ENCODE results near the gene DBF4.
"Not testable (repeated sequence)": the region's sequence is repeated elsewhere in the genome, so short reads cannot be mapped to it uniquely, and the experiment has no call there.

DBF4 gene

GRCh38 chr7:87876869-87877234 is 559 bp downstream of the DBF4 start:
- DNase-seq: peak; percentile 45 to 88 (median 72)
- intact Hi-C loops (cut with DNase I): loop anchor here (10.0 kb wide), 1 partner anchor 58 kb away; the partner anchor contains the start of gene ADAM22

- intact Hi-C loops (cut with DNase I): loop anchor here (10.0 kb wide), 1 partner anchor 57 kb away; the partner anchor contains the start of gene ADAM22
- no peak for DNase-seq
Observed at GRCh38 chr7:87877366-87878040, 1.2 kb downstream of the DBF4 start.

- no peak for DNase-seq
- intact Hi-C loops (cut with DNase I): loop anchor here (10.0 kb wide), 1 partner anchor 57 kb away; the partner anchor contains the start of gene ADAM22
Observed at GRCh38 chr7:87878208-87878735, 2.0 kb downstream of the DBF4 start.

GRCh38 chr7:87882151-87882937 is 6.1 kb downstream of the DBF4 start:
- no peak for DNase-seq
- intact Hi-C loops (cut with DNase I): no loop called here

GRCh38 chr7:87885018-87885417 is 8.7 kb downstream of the DBF4 start:
- intact Hi-C loops (cut with DNase I): no loop called here
- no peak for DNase-seq

- intact Hi-C loops (cut with DNase I): no loop called here
- DNase-seq: no peak
Observed at GRCh38 chr7:87886875-87887274, 10.6 kb downstream of the DBF4 start.

GRCh38 chr7:87895363-87895762 is 19.1 kb downstream of the DBF4 start:
- intact Hi-C loops (cut with DNase I): no loop called here

GRCh38 chr7:87899255-87899654 is 23.0 kb downstream of the DBF4 start:
- intact Hi-C loops (cut with DNase I): no loop called here
- DNase-seq: no peak

More at GRCh38 chr7:87895363-87895762, 19.1 kb downstream of the DBF4 start:
- DNase-seq: no peak

GRCh38 chr7:87907136-87907906 is 31.0 kb downstream of the DBF4 start:
- DNase-seq; intact Hi-C loops (cut with DNase I): not testable (repeated sequence)

- DNase-seq; intact Hi-C loops (cut with DNase I): not testable (repeated sequence)
Observed at GRCh38 chr7:87908814-87909213, 32.5 kb downstream of the DBF4 start.

- DNase-seq: no peak
- intact Hi-C loops (cut with DNase I): no loop called here
Observed at GRCh38 chr7:87912121-87912520, 35.8 kb downstream of the DBF4 start.

- no peak for DNase-seq
- intact Hi-C loops (cut with DNase I): no loop called here
Observed at GRCh38 chr7:87918740-87919139, 42.4 kb downstream of the DBF4 start.

- DNase-seq: no peak
- intact Hi-C loops (cut with DNase I): no loop called here
Observed at GRCh38 chr7:87919875-87920274, 43.6 kb downstream of the DBF4 start.

GRCh38 chr7:87920578-87920977 is 44.3 kb downstream of the DBF4 start:
- intact Hi-C loops (cut with DNase I): no loop called here

GRCh38 chr7:87922759-87923395 is 46.6 kb downstream of the DBF4 start:
- DNase-seq; intact Hi-C loops (cut with DNase I): not testable (repeated sequence)

More at GRCh38 chr7:87920578-87920977, 44.3 kb downstream of the DBF4 start:
- no peak for DNase-seq

GRCh38 chr7:87926581-87927461 is 50.5 kb downstream of the DBF4 start:
- intact Hi-C loops (cut with DNase I): no loop called here
- no peak for DNase-seq

GRCh38 chr7:87933605-87933952 is 57.3 kb downstream of the DBF4 start:
- DNase-seq: peak in 1 of 42 donors; percentile 6
- intact Hi-C loops (cut with DNase I): loop anchor here (10.0 kb wide), 2 partner anchors 59 to 171 kb away; partner anchors contain the start of genes DBF4 and SLC25A40
